Measurements from ENCODE around the gene ZNF138.

DNA sequence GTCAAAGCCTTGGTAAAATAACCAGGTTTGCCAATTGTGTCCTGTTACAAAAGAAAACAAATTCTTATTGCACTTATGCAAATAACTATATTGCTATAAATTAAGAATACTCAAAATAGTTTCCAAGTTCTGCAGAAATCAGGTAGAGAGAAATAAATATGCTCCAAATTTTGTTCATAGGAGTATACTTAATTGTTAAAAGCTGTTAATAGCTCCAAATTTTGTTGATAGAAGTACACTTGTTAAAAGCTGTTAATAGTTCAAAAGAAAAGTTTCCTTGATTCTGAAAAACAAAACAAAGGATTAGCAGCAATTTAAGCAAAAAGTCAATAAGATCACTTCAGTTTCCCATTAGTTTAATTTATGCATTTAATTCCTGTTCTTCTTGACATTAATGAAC, 46.4 kb upstream of the ZNF138 start:
- TF ChIP-seq GATA2 (IDR thresholded peaks at IDR 0.05; ENCODE audit: low read depth, low read length): no peak
- no peak for TF ChIP-seq GATA3 (IDR thresholded peaks at IDR 0.05; ENCODE audit: low read depth, low read length)
